Endothelial cell of umbilical vein (primary cell): ENCODE data around the gene OR10H3. TPM values are rescaled to one million over a fixed set of nuclear protein-coding genes. Genes with fewer than 3 reads are reported as not detected.

ENCODE experiments used
- BruUV-seq: library from RNA; stranded (reverse); fragments of 400-500 nt; replicated peaks from 2 replicates; lab custom pipeline; 2021; lab: Mats Ljungman, UMichigan
- CTCF ChIA-PET: fragments of 300-600, 350-600 bp; sonication (Branson Sonifier 250); formaldehyde crosslinking; loops from one replicate; lab custom pipeline; 2021; ENCODE audit warnings: antibody characterized with exemption, inconsistent platforms; lab: Charles Lee
- POLR2A ChIA-PET: fragments of 300-600, 350-600 bp; sonication (Branson Sonifier 250); formaldehyde crosslinking; loops from one replicate; lab custom pipeline; 2021; ENCODE audit warnings: antibody characterized with exemption, inconsistent platforms; lab: Charles Lee
- DNase-seq: peaks from one replicate; pipeline ENCODE4 v3.0.0-alpha.2; 2011; ENCODE audit warnings: low read depth, low spot score
- FAIRE-seq: peaks from 2 replicates; lab custom pipeline; 2011; peaks lifted over from hg19 to GRCh38; lab: Jason Lieb, UNC
- H2AFZ ChIP-seq: 2 replicates; pipeline ENCODE4 v1.6.0; 2012; ENCODE audit warnings: low read depth, low read length, control low read depth, inconsistent platforms
- H3K27ac ChIP-seq: 2 replicates; pipeline ENCODE4 v1.5.1; 2011; ENCODE audit warnings: low read depth, mild to moderate bottlenecking, control low read depth, low read length, moderate library complexity; ENCODE audit not compliant: insufficient read depth
- H3K27me3 ChIP-seq, 2 experiments: 2 replicates each; pipeline versions ENCODE4 v1.6.0 to v1.6.1; 2011; ENCODE audit warnings: low read length in 2 of 2, mixed read lengths in 1 of 2; ENCODE audit not compliant: control insufficient read depth in 2 of 2, insufficient read depth in 2 of 2
- H3K36me3 ChIP-seq, 2 experiments: 2 replicates in 1 of 2; 3 replicates in 1 of 2; pipeline ENCODE4 v1.5.1; 2011; ENCODE audit warnings: low read length in 2 of 2, mild to moderate bottlenecking in 1 of 2, moderate library complexity in 1 of 2; ENCODE audit not compliant: control insufficient read depth in 2 of 2, insufficient read depth in 2 of 2; ENCODE audit errors: extremely low read depth in 1 of 2
- H3K4me1 ChIP-seq: 3 replicates; pipeline ENCODE4 v1.5.1; 2011; ENCODE audit warnings: mild to moderate bottlenecking, low read length; ENCODE audit not compliant: control insufficient read depth, insufficient read depth; ENCODE audit errors: extremely low read depth
- H3K4me2 ChIP-seq: 2 replicates; pipeline ENCODE4 v1.6.1; 2011; ENCODE audit warnings: low read length, control low read depth, mixed read lengths; ENCODE audit not compliant: insufficient read depth
- H3K4me3 ChIP-seq, 3 experiments: fragments of 200-600 bp in 1 of 3; sonication (generic), shearing (Covaris generic) in 1 of 3; replicated peaks in 1 of 3; 2 replicates each; pipeline ENCODE4 v1.5.1; 2011 to 2016; ENCODE audit warnings: control low read depth in 3 of 3, low read length in 3 of 3, mild to moderate bottlenecking in 2 of 3, inconsistent platforms in 1 of 3, low read depth in 1 of 3, moderate library complexity in 1 of 3; ENCODE audit not compliant: insufficient read depth in 1 of 3
- H3K79me2 ChIP-seq: 2 replicates; pipeline ENCODE4 v1.6.0; 2012; ENCODE audit warnings: low read length, inconsistent platforms; ENCODE audit not compliant: control insufficient read depth, insufficient read depth
- H3K9ac ChIP-seq: replicated peaks from 2 replicates; pipeline ENCODE3; 2011; ENCODE audit warnings: low read length, control low read depth; ENCODE audit not compliant: insufficient read depth; ENCODE audit errors: extremely low read depth
- H3K9me1 ChIP-seq: replicated peaks from 3 replicates; pipeline ENCODE4 v1.6.0; 2011; ENCODE audit warnings: mild to moderate bottlenecking, low read length; ENCODE audit not compliant: control insufficient read depth, insufficient read depth; ENCODE audit errors: extremely low read depth
- H3K9me3 ChIP-seq: replicated peaks from 2 replicates; pipeline ENCODE4 v1.5.1; 2012; ENCODE audit warnings: low read length, inconsistent platforms; ENCODE audit not compliant: control insufficient read depth, insufficient read depth
- H4K20me1 ChIP-seq: replicated peaks from 2 replicates; pipeline ENCODE3; 2011; ENCODE audit warnings: mild to moderate bottlenecking, low read length; ENCODE audit not compliant: control insufficient read depth, insufficient read depth; ENCODE audit errors: extremely low read depth
- CTCF ChIP-seq, 2 donors: IDR thresholded peaks; 1 replicate in 1 of 2; 2 replicates in 1 of 2; pipeline ENCODE4 v1.5.1; 2011; ENCODE audit warnings: low read length in 2 of 2, mild to moderate bottlenecking in 2 of 2, moderate library complexity in 2 of 2, control low read depth in 1 of 2, inconsistent platforms in 1 of 2, low read depth in 1 of 2; ENCODE audit not compliant: insufficient read depth in 1 of 2; ENCODE audit errors: extremely low read depth in 1 of 2
- EZH2 ChIP-seq: IDR thresholded peaks from 2 replicates; pipeline ENCODE4 v1.6.1; 2012; ENCODE audit warnings: borderline replicate concordance, low read depth, mild to moderate bottlenecking, moderate library complexity, low read length, inconsistent platforms; ENCODE audit not compliant: severe bottlenecking
- FOS ChIP-seq: IDR thresholded peaks from 2 replicates; pipeline ENCODE4 v1.6.1; 2011; ENCODE audit warnings: mild to moderate bottlenecking, low read length, moderate library complexity, borderline replicate concordance; ENCODE audit not compliant: insufficient read depth
- GATA2 ChIP-seq: IDR thresholded peaks from 2 replicates; pipeline ENCODE4 v1.7.0; 2011; ENCODE audit warnings: low read depth, mild to moderate bottlenecking, moderate library complexity, mixed read lengths, low read length; ENCODE audit not compliant: insufficient read length, insufficient read depth
- JUN ChIP-seq: IDR thresholded peaks from 2 replicates; pipeline ENCODE4 v1.6.1; 2011; ENCODE audit warnings: borderline replicate concordance, low read depth; ENCODE audit not compliant: insufficient read length, insufficient read depth
- MAX ChIP-seq: IDR thresholded peaks from 2 replicates; pipeline ENCODE4 v1.6.1; 2011; ENCODE audit not compliant: insufficient read depth, insufficient read length
- MYC ChIP-seq: IDR thresholded peaks from one replicate; pipeline ENCODE4 v1.6.1; 2011; ENCODE audit warnings: mild to moderate bottlenecking, low read depth, low read length
- POLR2A ChIP-seq: IDR thresholded peaks from 2 replicates; pipeline ENCODE4 v1.6.1; 2012; ENCODE audit warnings: low read depth, mild to moderate bottlenecking, control low read depth, low read length
- POLR2AphosphoS5 ChIP-seq: IDR thresholded peaks from 2 replicates; pipeline ENCODE4 v1.6.1; 2012; ENCODE audit warnings: low read depth, mild to moderate bottlenecking, control low read depth, low read length, moderate library complexity; ENCODE audit not compliant: insufficient read depth
- dilution Hi-C: fragments of 300-500 bp; cut with MboI; formaldehyde crosslinking; loops from one replicate; pipeline ENCODE4 v1.15.0; 2019; ENCODE audit warnings: low sequenced_read_pairs; ENCODE audit not compliant: extremely low pct_ligation_motif_present
- intact Hi-C: fragments of 100-400 bp; cut with micrococcal nuclease; formaldehyde crosslinking; loops from one replicate; pipeline ENCODE4 v1.10.0; 2022
- polyA plus RNA-seq, 4 experiments: library from polyadenylated mRNA; depleted of rRNA in 3 of 4; stranded (reverse) in 3 of 4; unstranded in 1 of 4; fragments of >200 nt; gene quantifications; 2 replicates each; pipeline versions ENCODE4 v1.2.1 to v1.2.3, GENCODE V29; 2011 to 2012; ENCODE audit warnings: missing spikeins in 1 of 4
- total RNA-seq: library from RNA; stranded (reverse); gene quantifications from 2 replicates; pipeline ENCODE4 v1.2.3, GENCODE V29; 2021

OR10H3 gene
- total and polyA plus RNA-seq, 2 donors (not counting 3 experiments of a cell fraction or from before 2014, with no cell fraction given): not detected

- Histone ChIP-seq H3K79me2 (no peaks in the 10 kb centered on the region), H3K4me1 (no peaks in the 10 kb centered on the region), H3K9me1 (no peaks in the 10 kb centered on the region), H3K36me3 (no peaks in the 10 kb centered on the region), H3K9ac (no peak overlapping the region), H4K20me1 (no peaks in the 10 kb centered on the region), H3K9me3 (no peaks in the 10 kb centered on the region), H3K27ac (no peak overlapping the region), H3K4me2 (no peak overlapping the region), H3K4me3 (no peak overlapping the region), H2AFZ (no peak overlapping the region), H3K27me3 (no peaks in the 10 kb centered on the region)
- BruUV-seq: no TSS peak
- dilution Hi-C loops (no loop called here), intact Hi-C loops (no loop called here)
- TF ChIP-seq POLR2AphosphoS5 (no peak), MYC (no peak), POLR2A (no peak), JUN (no peak), CTCF (IDR thresholded peaks at IDR 0.05; ENCODE audit: extremely low read depth in 1 of 2, insufficient read depth in 1 of 2, low read depth in 1 of 2, low read length in 2 of 2) (no peak), FOS (no peak), EZH2 (no peak), MAX (no peak), GATA2 (no peak)
- FAIRE-seq (no peak), DNase-seq (no peak)
- POLR2A ChIA-PET: no interaction called here
- CTCF ChIA-PET: no interaction called here
These were observed 37.5 kb downstream of the OR10H3 start for GRCh38 chr19:15775249-15775648.
